Measurements from ENCODE around the gene DTX3. TPM values are rescaled to one million over a fixed set of nuclear protein-coding genes. Genes with fewer than 3 reads are reported as not detected.
"Not testable (repeated sequence)": the region's sequence is repeated elsewhere in the genome, so short reads cannot be mapped to it uniquely, and the experiment has no call there.

The DTX3 gene
- total RNA-seq, 1 experiment from 2014 or later = 21.9 TPM

DNA sequence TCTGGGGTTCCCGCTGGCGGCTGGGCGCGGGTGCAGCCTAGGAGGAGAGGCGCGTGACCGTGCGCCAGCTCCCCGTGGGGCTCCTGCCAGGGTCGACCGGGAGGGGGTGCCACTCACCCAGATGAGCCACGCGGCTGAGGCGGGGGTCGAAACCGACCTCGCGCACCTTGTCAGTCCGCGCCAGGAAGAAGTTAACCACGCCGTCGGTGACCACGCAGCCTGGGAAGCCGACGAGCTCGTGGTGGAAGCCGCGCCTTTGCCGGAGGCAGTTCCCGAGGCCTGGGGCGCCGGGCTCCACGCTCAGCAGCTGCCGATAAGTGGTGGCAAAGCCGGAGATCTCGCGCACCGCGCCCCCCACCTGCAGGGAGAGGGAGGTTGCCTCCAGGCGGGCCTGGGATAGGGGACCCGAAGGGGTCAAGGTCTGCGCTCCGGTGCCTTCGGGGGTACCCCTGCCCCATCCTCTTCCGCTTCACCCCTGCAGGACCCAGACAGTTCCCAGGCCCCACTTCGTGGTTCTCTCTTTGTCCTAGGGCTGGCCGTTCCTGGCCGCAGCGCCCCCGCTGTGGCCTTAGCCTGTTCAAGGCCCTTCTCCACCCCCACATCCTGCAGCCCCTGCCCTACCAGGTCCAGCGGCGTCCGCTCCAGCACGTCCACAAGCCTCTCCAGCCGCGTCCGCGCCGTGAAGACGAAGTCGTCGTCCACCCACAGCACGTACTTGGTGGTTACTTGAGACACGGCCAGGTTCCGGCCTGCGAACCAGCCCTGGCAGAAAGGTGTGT, 23.1 kb downstream of the DTX3 start:
- DNase-seq (ENCODE audit: low spot score) = no peak
- in situ Hi-C loops (cut with HindIII; ENCODE audit: low sequenced_read_pairs) = no loop called here

DNA sequence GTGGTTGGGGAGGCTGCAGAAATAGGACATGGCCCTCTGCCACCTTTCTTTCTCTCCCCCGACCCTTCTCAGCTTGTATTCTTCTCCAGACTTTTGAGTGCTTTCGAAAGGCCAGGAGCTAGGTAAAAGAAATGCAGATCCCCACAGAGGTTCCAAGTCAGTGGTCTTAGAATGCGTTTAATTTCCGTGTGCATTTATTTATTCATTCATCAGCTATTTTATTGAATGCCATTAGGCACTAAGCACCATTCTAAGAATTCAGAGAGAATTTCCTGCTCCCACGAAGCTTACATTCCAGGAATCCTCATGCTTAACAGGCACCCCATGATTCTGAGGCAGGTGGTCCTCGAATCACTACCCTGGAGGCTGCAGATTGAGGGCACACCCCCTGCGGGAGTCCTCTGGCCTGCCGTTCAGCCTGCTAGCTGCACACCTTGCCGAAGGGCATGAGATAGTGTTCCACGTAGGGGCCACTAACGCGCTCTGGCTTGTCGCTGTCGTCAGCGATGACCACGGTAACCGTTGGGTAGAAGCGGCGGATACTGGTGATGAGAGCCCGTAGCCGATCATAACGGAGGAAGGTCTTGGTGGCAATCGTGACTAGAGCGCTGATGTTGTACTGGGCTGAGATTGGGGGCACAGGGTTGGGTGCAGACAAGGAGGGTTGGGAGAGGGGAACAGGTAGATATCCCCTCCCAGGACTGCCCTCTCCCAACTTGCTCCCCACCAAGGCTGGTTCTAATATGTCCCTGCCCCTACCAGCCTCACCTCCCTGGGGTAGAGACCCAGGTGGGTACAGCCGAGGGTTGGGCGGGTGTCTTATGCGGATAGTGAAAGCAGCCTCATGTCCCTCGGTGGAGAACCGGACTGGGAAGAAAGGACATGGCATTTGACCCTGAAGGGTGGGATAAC, 23.9 kb downstream of the DTX3 start:
- in situ Hi-C loops (cut with HindIII; ENCODE audit: low sequenced_read_pairs) = no loop called here
- DNase-seq (ENCODE audit: low spot score) = no peak

DNA sequence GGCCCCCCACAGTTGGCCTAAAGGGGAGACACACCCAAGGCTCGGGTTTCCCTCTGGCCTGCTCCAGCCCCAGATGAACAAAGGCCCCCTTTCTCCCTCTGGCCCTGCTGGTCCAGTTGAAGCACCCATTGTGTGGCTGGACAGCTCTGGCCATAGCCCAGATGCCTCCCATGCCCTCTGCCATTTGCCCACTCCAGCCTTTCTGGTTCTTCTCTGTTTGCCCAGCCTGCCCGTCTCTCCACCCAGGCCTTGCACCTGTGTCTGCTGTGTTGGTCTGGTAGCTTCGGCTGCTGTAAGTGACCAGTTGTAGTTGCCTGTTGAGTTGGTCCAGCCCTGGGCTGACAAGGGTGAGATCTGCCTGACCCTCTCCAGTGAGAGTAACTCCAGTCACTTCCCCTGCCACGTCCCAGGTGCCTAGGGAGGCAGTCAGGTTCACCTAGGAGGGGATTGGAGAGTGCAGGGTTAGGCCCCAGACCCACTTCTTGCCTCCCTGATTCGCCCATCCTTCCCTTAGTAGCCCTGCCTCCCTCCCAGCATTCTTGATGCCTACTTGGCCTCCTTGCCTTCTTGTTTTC, 25.4 kb downstream of the DTX3 start:
- in situ Hi-C loops (cut with HindIII; ENCODE audit: low sequenced_read_pairs) = no loop called here

DNA sequence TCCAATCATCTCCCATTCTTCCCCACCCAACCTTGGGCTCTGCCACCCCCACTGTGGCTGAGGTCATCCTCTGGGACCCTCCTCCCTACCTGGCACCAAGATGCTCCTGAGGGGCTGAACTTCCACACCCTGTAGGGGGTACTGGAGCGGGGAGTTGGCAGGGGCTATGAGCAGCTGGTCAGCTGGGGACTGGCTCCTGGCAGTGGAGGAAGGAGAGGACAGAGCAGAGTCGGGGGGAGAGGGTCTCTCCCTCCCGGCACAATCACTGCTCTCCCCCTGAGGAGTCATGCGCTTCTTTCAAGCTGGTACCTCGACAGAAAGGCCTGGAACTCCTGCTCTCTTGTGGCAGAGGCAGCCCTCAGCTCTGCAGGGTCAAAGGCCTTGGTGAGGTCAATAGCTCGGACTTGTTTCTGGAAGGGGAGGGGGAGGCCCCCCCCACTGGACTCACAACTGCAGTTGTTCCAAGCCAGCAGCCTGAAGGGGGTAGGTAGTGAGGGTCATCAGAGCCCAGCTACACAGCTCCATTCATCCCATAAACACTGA, 26.3 kb downstream of the DTX3 start:
- DNase-seq (ENCODE audit: low spot score) = no peak
- in situ Hi-C loops (cut with HindIII; ENCODE audit: low sequenced_read_pairs) = no loop called here

More for the DNA sequence above, 25.4 kb downstream of the DTX3 start:
- DNase-seq (ENCODE audit: low spot score) = no peak

DNA sequence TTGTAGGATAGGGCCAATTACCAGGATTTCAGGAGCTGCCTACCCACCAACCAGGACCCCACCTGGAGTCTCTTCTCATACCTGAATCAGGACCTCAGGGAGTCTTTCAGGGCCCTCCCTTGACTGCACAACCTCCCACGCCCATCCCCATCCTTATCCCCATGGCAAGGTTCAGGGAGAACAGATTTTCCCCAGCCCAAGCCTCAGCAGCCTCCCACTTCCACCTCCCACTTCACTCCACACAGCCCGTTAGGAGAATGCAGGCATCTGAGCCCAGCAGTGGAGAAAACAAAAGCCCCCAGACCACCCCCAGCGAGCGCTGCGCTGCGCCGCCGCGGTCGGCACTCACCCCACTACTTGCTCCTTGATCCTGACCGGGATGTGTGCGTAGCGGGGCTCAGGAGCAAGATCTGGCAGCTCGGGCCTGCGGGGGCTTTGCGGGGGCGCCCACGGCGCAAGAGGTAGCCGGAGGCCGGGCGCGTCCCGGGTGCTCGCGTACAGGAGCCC, 27.0 kb downstream of the DTX3 start:
- in situ Hi-C loops (cut with HindIII; ENCODE audit: low sequenced_read_pairs) = no loop called here
- no peak for DNase-seq (ENCODE audit: low spot score)

DNA sequence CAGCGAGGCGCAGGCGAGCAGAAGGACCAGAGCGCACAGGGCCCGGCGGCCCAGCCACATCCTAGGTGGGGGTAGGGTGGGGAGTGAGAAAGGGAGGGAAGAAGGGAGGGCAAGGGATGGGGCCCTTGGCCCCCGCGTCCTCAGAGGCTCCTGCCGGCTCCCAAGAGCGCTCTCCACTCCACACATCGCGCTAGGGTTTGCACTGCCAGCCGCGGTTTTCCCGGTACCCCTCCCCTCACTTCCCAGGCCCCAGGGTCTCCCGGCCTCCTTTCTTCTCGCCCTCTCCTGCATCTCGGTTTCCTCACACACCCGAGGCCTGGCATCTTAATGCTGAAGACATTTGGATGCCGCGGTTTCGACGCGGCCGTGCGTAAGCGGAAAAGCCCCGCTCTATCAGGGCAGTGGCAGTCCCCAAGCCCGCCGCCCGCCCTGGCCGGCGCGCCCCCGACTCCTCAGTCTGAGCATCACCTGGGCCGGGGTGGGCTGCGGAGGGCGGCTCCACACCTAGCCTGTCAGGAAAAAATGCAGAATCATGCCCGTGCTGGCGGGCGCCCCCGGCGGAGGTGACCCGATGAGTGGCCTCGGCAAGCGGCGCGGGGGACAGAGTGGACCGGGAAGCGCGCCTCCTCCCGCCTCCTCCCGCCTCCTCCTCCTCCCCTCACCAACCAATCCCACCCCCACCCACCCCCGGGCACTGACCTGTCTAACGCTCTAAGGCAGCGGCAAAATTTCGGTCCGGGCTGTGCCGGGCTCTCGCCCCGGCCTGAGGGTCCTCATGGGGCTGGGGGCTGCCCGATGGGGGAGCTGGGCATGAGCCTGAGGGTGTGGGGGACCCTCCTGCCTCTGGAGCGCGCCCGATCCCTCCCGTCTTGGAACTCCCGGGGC, 27.7 kb downstream of the DTX3 start:
- in situ Hi-C loops (cut with HindIII; ENCODE audit: low sequenced_read_pairs) = no loop called here
- DNase-seq (ENCODE audit: low spot score) = peak; percentile 75

DNA sequence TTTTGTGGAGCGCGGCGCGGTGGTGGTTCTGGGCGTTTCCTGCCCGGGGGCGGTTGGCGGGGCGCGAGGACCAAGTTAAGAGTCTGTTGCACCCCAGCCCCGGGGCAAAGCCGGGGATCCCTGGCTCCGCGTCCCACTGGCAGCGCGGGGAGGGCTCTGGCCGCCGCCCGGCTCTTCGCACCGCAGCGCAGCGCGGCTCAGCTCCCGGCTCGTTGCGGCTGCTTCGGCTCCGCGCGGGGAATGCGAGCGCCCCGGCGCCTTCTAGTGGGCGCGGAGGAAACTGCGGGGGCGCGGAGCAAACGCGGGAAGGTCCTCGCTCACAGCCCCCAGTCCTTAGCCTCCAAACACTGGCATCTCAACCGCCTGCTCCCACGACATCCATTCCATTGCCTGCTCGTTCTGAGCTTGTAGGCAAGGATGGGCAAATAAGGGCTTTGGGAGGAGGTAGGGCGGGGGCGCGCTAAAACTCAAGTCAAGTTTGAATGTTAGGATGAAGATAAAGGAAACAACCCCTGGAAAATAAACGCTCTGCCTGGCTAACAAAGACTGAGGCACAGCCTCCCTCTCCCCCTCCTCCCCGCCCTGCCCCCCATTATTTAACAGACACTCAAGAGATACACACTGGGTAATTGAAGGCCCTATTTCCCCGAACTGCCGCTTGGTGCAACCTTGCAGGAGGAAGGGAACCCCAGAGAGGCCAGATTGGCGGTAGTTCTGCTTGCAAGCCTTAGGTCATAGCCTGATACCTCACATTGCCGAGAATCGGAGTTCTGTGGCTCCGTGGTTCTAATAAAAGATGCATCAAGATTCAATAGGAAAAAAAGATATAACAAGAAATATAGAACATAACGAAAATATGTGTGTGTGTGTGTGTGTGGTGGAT, 28.6 kb downstream of the DTX3 start, which contains the start of gene B4GALNT1:
Gene B4GALNT1, minus strand, starts transcription at position 244 of the 883 bp plus-strand sequence. CDS start 1,069 bp downstream, outside the sequence.
- in situ Hi-C loops (cut with HindIII; ENCODE audit: low sequenced_read_pairs) = no loop called here
- DNase-seq (ENCODE audit: low spot score) = peak; percentile 84

DNA sequence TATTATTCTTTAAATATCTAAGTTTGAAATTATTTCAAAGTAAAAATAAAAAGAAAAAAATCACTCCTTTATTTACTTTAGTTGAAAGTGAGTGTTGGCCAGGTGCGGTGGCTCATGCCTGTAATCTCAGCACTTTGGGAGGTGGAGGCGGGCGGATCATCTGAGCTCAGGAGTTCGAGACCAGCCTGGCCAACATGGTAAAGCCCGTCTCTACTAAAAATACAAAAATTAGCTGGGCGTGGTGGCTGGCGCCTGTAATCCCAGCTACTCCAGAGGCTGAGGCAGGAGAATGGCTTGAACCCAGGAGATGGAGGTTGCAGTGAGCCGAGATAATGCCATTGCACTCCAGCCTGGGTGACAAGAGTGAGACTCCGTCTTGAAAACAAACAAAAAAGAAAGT, 32.1 kb downstream of the DTX3 start:
- in situ Hi-C loops (cut with HindIII; ENCODE audit: low sequenced_read_pairs); DNase-seq (ENCODE audit: low spot score): not testable (repeated sequence)

DNA sequence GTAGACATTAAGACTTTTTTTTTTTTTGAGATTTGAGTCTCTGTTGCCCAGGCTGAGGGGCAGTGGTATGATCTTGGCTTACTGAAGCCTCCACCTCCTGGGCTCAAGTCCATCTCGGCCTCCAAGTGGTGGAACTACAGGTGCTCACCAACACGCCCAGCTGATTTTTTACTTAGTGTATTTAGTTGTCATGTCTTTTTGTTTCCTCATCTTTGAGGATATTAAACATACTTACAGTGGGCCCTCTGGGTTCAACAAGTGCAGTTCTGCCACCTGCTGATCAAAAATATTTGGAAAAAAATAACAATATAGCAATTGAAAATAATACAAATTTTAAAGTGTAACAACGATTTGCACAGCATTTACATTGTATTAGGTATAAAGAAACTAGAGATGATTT, 32.7 kb downstream of the DTX3 start:
- no peak for DNase-seq (ENCODE audit: low spot score)
- in situ Hi-C loops (cut with HindIII; ENCODE audit: low sequenced_read_pairs) = no loop called here

DNA sequence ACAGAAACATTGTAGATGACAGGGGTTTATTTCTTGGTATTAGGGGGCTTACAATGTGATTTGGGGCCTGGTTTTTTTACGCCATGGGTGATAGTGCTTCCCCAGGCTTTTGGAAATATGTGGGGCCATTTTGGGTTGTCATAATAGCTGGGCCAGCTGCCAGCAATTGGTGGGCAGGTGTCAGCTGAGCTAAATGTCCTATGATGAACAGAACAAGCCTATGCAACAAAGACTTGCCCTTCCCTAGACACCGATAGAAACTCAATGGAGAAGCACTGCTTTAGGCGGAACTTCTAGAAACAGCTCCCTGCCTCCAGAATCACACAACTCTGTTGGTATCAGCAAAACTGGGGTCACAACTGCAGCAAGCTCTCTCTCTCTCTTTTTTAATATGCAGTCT, 33.5 kb downstream of the DTX3 start:
- no peak for DNase-seq (ENCODE audit: low spot score)
- in situ Hi-C loops (cut with HindIII; ENCODE audit: low sequenced_read_pairs) = no loop called here

DNA sequence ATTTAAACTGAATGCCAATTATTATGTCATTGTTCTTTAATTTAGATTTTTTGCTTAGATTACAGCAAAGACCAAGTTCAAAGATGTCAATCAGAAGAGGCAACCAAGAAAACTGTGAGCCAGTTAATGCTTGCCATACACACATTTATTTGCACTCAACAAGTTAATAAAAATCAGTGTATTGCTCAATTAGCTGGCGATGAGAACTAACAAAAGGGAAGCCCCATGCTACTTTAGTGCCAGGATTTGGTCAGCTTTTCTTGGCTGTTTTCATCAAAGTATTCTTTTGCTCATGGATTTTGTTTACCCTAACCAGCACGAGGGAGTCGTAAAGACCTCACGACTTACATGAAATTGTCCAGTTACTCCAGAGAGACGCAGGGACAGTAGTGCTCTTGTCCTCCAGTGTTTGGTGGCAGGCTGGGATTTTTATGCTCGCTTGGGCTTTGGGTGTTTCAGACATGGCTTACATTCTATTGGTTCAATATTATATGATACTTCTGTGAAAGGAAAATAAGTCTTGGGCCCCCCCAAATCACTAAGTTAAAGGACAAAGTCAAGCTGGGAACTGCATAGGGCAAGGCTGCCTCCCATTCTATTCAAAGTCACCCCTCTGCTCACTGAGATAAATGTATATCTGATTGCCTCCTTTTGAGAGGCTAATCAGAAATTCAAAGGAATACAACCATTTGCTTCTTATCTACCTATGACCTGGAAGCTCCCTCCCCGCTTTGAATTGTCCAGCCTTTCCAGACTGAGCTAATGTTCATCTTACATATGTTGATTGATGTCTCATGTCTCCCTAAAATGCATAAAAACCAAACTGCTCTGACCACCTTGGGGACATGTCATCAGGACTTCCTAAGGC, 35.8 kb downstream of the DTX3 start:
- in situ Hi-C loops (cut with HindIII; ENCODE audit: low sequenced_read_pairs) = no loop called here
- no peak for DNase-seq (ENCODE audit: low spot score)

DNA sequence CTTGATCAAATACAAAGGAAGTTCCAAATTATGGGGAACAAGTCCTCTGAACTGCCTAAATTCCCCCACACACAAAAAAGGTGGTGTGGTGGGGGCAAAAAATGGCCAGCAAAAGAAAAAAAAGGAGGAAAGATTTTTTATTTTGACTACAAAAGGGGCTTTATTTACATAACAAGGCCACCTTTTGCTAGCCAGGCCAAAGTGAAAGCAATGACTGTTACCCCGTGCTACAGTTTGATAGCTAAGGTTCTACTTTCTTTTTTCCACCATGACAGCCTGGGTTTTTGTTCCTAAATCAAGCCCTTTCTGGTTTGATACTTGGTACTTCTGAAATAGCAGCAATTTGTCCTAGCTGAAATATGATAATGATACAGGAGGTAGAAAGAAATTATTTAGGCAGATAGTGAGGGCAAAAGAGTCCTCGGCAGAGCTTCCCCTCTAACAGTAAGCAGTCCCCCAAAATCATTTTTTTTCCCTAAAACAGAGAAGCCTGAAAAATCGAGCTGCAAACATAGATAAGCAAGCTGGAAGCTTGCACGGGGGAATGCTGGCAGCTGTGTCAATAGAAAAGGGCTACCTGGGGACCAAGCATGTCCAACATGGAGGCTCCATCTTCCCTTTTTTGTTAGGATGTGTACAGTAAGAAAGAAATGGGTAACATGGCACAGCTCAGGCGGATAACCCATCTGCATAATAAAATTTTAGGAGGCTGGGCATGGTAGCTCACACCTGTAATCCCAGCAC, 37.2 kb downstream of the DTX3 start:
- DNase-seq (ENCODE audit: low spot score) = no peak
- in situ Hi-C loops (cut with HindIII; ENCODE audit: low sequenced_read_pairs) = no loop called here

DNA sequence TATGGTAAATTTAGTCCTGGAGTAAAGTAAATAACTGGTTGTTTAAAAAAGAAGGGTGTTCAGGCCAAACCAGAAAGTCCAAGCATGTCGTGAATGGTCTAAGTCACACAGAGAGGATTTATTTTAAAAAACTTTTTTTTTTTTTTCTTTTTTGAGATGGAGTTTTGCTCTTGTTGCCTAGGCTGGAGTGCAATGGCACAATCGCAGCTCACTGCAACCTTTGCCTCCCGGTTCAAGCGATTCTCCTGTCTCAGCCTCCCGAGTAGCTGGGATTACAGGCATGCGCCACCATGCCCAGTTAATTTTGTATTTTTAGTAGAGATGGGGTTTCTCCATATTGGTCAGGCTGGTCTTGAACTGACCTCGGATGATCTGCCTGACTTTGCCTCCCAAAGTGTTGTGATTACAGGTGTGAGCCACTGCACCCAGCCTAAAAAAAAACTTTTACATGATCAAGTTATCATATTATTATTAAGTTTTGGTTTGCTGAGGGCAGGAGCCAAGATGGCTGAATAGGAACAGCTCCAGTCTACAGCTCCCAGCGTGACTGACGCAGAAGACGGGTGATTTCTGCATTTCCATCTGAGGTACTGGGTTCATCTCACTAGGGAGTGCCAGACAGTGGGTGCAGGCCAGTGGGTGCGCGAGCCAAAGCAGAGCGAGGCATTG, 41.5 kb downstream of the DTX3 start:
- DNase-seq (ENCODE audit: low spot score); in situ Hi-C loops (cut with HindIII; ENCODE audit: low sequenced_read_pairs): not testable (repeated sequence)

DNA sequence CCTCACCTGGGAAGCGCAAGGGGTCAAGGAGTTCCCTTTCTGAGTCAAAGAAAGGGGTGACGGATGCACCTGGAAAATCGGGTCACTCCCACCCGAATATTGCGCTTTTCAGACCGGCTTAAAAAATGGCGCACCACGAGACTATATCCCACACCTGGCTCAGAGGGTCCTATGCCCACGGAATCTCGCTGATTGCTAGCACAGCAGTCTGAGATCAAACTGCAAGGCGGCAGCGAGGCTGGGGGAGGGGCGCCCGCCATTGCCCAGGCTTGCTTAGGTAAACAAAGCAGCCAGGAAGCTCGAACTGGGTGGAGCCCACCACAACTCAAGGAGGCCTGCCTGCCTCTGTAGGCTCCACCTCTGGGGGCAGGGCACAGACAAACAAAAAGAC, 42.0 kb downstream of the DTX3 start:
- in situ Hi-C loops (cut with HindIII; ENCODE audit: low sequenced_read_pairs) = not testable (repeated sequence)

DNA sequence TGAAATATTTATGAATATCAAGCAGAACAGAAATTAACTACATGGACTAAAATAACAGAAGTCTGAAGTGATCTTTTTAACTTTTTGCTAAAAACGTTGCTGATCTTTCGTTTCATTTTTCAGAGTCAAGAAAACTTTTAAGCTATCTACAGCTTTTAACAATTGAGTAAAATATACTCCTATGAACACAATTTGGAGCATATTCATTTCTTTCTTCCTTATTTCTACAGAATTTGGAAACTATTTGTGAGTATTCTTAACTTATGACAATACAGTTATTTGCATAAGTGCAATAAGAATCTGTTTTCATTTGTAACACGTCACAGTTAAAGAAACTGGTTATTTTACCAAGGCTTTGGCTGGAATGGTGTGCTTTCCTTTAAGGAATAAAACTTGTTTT, 49.4 kb downstream of the DTX3 start:
- in situ Hi-C loops (cut with HindIII; ENCODE audit: low sequenced_read_pairs) = no loop called here
- DNase-seq (ENCODE audit: low spot score) = no peak

More for the DNA sequence above, 42.0 kb downstream of the DTX3 start:
- DNase-seq (ENCODE audit: low spot score) = not testable (repeated sequence)

All from G401 (cell line).